Fibroblast of mammary gland (primary cell): Measurements from ENCODE around the gene TBC1D1.

ENCODE experiments used
- DNase-seq: peaks from one replicate; pipeline ENCODE4 v3.0.0-alpha.2; 2010; ENCODE audit warnings: low read depth
- H3K4me3 ChIP-seq: 2 replicates; pipeline ENCODE4 v1.5.1; 2011; ENCODE audit warnings: low read depth, mild to moderate bottlenecking, low read length, moderate library complexity; ENCODE audit not compliant: control insufficient read depth
- CTCF ChIP-seq: conservative IDR thresholded peaks from 2 replicates; pipeline ENCODE4 v1.5.1; 2011; ENCODE audit warnings: low read depth, low read length, inconsistent platforms; ENCODE audit not compliant: control insufficient read depth, insufficient read depth

The TBC1D1 gene

DNA sequence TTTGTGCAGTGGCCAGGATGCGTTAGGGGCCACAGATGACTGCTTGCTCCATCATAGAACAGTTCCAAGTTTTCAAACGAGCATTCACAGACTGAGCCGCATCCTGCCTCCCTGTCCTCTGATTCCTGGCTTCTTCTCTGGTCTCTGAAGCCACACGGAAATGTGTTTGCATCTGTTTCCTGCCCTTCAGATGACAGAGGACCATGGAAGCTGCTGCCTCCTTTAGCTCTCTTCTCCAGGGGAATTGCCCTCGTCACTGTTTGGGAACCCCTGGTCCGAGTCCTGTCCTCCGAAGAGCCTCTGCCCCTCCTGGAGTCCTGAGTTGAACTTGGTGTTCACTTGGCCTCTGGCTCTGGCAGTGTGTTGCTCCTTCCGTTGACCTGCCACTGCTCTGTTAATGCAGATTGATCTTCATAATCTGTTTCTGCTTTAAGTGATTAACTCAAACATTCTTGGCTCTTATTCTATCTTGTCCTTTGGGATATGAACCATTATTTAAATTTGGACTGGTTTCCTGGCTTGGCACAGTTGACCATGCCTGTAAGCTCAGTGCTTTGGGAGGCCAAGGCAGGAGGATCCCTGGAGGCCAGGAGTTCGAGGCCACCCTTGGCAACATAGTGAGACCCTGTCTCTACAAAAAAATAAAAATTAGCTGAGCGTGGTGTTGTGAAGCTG lies 165.3 kb downstream of the TBC1D1 start:
- peak; percentile 71 for DNase-seq
- no peak overlapping the region for H3K4me3 ChIP-seq
- no peak for TF ChIP-seq CTCF

GRCh38 chr4:38058151-38058550 lies 167.3 kb downstream of the TBC1D1 start:
- TF ChIP-seq CTCF: no peak
- no peak overlapping the region for H3K4me3 ChIP-seq
- DNase-seq: no peak

GRCh38 chr4:38060829-38061431 lies 170.0 kb downstream of the TBC1D1 start:
- DNase-seq: peak; percentile 79
- TF ChIP-seq CTCF: no peak
- no peak overlapping the region for H3K4me3 ChIP-seq

- peak; percentile 81 for TF ChIP-seq CTCF
- H3K4me3 ChIP-seq: peak overlapping the region; percentile 33
- peak; percentile 86 for DNase-seq
Observed at GRCh38 chr4:38062088-38062775, 171.3 kb downstream of the TBC1D1 start.

- H3K4me3 ChIP-seq: no peak overlapping the region
- no peak for DNase-seq
- TF ChIP-seq CTCF: no peak
Observed at GRCh38 chr4:38062776-38063097, 171.9 kb downstream of the TBC1D1 start.

GRCh38 chr4:38065176-38065575 lies 174.3 kb downstream of the TBC1D1 start:
- DNase-seq: no peak
- no peak for TF ChIP-seq CTCF
- no peak overlapping the region for H3K4me3 ChIP-seq
